Endothelial cell of umbilical vein (primary cell): ENCODE results near the gene NLRP11. TPM values are rescaled to one million over a fixed set of nuclear protein-coding genes. Genes with fewer than 3 reads are reported as not detected.

Experiments used
- BruUV-seq: library from RNA; stranded (reverse); fragments of 400-500 nt; replicated peaks from 2 replicates; lab custom pipeline; 2021; lab: Mats Ljungman, UMichigan
- CTCF ChIA-PET: fragments of 300-600, 350-600 bp; sonication (Branson Sonifier 250); formaldehyde crosslinking; loops from one replicate; lab custom pipeline; 2021; ENCODE audit warnings: antibody characterized with exemption, inconsistent platforms; lab: Charles Lee
- POLR2A ChIA-PET: fragments of 300-600, 350-600 bp; sonication (Branson Sonifier 250); formaldehyde crosslinking; loops from one replicate; lab custom pipeline; 2021; ENCODE audit warnings: antibody characterized with exemption, inconsistent platforms; lab: Charles Lee
- DNase-seq: peaks from one replicate; pipeline ENCODE4 v3.0.0-alpha.2; 2011; ENCODE audit warnings: low read depth, low spot score
- FAIRE-seq: peaks from 2 replicates; lab custom pipeline; 2011; peaks lifted over from hg19 to GRCh38; lab: Jason Lieb, UNC
- H2AFZ ChIP-seq: 2 replicates; pipeline ENCODE4 v1.6.0; 2012; ENCODE audit warnings: low read depth, low read length, control low read depth, inconsistent platforms
- H3K27ac ChIP-seq: 2 replicates; pipeline ENCODE4 v1.5.1; 2011; ENCODE audit warnings: low read depth, mild to moderate bottlenecking, control low read depth, low read length, moderate library complexity; ENCODE audit not compliant: insufficient read depth
- H3K27me3 ChIP-seq, 2 experiments: 2 replicates each; pipeline versions ENCODE4 v1.6.0 to v1.6.1; 2011; ENCODE audit warnings: low read length in 2 of 2, mixed read lengths in 1 of 2; ENCODE audit not compliant: control insufficient read depth in 2 of 2, insufficient read depth in 2 of 2
- H3K36me3 ChIP-seq, 2 experiments: 2 replicates in 1 of 2; 3 replicates in 1 of 2; pipeline ENCODE4 v1.5.1; 2011; ENCODE audit warnings: low read length in 2 of 2, mild to moderate bottlenecking in 1 of 2, moderate library complexity in 1 of 2; ENCODE audit not compliant: control insufficient read depth in 2 of 2, insufficient read depth in 2 of 2; ENCODE audit errors: extremely low read depth in 1 of 2
- H3K4me1 ChIP-seq: 3 replicates; pipeline ENCODE4 v1.5.1; 2011; ENCODE audit warnings: mild to moderate bottlenecking, low read length; ENCODE audit not compliant: control insufficient read depth, insufficient read depth; ENCODE audit errors: extremely low read depth
- H3K4me2 ChIP-seq: 2 replicates; pipeline ENCODE4 v1.6.1; 2011; ENCODE audit warnings: low read length, control low read depth, mixed read lengths; ENCODE audit not compliant: insufficient read depth
- H3K4me3 ChIP-seq, 3 experiments: fragments of 200-600 bp in 1 of 3; sonication (generic), shearing (Covaris generic) in 1 of 3; replicated peaks in 1 of 3; 2 replicates each; pipeline ENCODE4 v1.5.1; 2011 to 2016; ENCODE audit warnings: control low read depth in 3 of 3, low read length in 3 of 3, mild to moderate bottlenecking in 2 of 3, inconsistent platforms in 1 of 3, low read depth in 1 of 3, moderate library complexity in 1 of 3; ENCODE audit not compliant: insufficient read depth in 1 of 3
- H3K79me2 ChIP-seq: 2 replicates; pipeline ENCODE4 v1.6.0; 2012; ENCODE audit warnings: low read length, inconsistent platforms; ENCODE audit not compliant: control insufficient read depth, insufficient read depth
- H3K9ac ChIP-seq: replicated peaks from 2 replicates; pipeline ENCODE3; 2011; ENCODE audit warnings: low read length, control low read depth; ENCODE audit not compliant: insufficient read depth; ENCODE audit errors: extremely low read depth
- H3K9me1 ChIP-seq: replicated peaks from 3 replicates; pipeline ENCODE4 v1.6.0; 2011; ENCODE audit warnings: mild to moderate bottlenecking, low read length; ENCODE audit not compliant: control insufficient read depth, insufficient read depth; ENCODE audit errors: extremely low read depth
- H3K9me3 ChIP-seq: replicated peaks from 2 replicates; pipeline ENCODE4 v1.5.1; 2012; ENCODE audit warnings: low read length, inconsistent platforms; ENCODE audit not compliant: control insufficient read depth, insufficient read depth
- H4K20me1 ChIP-seq: replicated peaks from 2 replicates; pipeline ENCODE3; 2011; ENCODE audit warnings: mild to moderate bottlenecking, low read length; ENCODE audit not compliant: control insufficient read depth, insufficient read depth; ENCODE audit errors: extremely low read depth
- EZH2 ChIP-seq: IDR thresholded peaks from 2 replicates; pipeline ENCODE4 v1.6.1; 2012; ENCODE audit warnings: borderline replicate concordance, low read depth, mild to moderate bottlenecking, moderate library complexity, low read length, inconsistent platforms; ENCODE audit not compliant: severe bottlenecking
- FOS ChIP-seq: IDR thresholded peaks from 2 replicates; pipeline ENCODE4 v1.6.1; 2011; ENCODE audit warnings: mild to moderate bottlenecking, low read length, moderate library complexity, borderline replicate concordance; ENCODE audit not compliant: insufficient read depth
- GATA2 ChIP-seq: IDR thresholded peaks from 2 replicates; pipeline ENCODE4 v1.7.0; 2011; ENCODE audit warnings: low read depth, mild to moderate bottlenecking, moderate library complexity, mixed read lengths, low read length; ENCODE audit not compliant: insufficient read length, insufficient read depth
- JUN ChIP-seq: IDR thresholded peaks from 2 replicates; pipeline ENCODE4 v1.6.1; 2011; ENCODE audit warnings: borderline replicate concordance, low read depth; ENCODE audit not compliant: insufficient read length, insufficient read depth
- MYC ChIP-seq: IDR thresholded peaks from one replicate; pipeline ENCODE4 v1.6.1; 2011; ENCODE audit warnings: mild to moderate bottlenecking, low read depth, low read length
- POLR2A ChIP-seq: IDR thresholded peaks from 2 replicates; pipeline ENCODE4 v1.6.1; 2012; ENCODE audit warnings: low read depth, mild to moderate bottlenecking, control low read depth, low read length
- POLR2AphosphoS5 ChIP-seq: IDR thresholded peaks from 2 replicates; pipeline ENCODE4 v1.6.1; 2012; ENCODE audit warnings: low read depth, mild to moderate bottlenecking, control low read depth, low read length, moderate library complexity; ENCODE audit not compliant: insufficient read depth
- dilution Hi-C: fragments of 300-500 bp; cut with MboI; formaldehyde crosslinking; loops from one replicate; pipeline ENCODE4 v1.15.0; 2019; ENCODE audit warnings: low sequenced_read_pairs; ENCODE audit not compliant: extremely low pct_ligation_motif_present
- intact Hi-C: fragments of 100-400 bp; cut with micrococcal nuclease; formaldehyde crosslinking; loops from one replicate; pipeline ENCODE4 v1.10.0; 2022
- polyA plus RNA-seq, 4 experiments: library from polyadenylated mRNA; depleted of rRNA in 3 of 4; stranded (reverse) in 3 of 4; unstranded in 1 of 4; fragments of >200 nt; gene quantifications; 2 replicates each; pipeline versions ENCODE4 v1.2.1 to v1.2.3, GENCODE V29; 2011 to 2012; ENCODE audit warnings: missing spikeins in 1 of 4
- total RNA-seq: library from RNA; stranded (reverse); gene quantifications from 2 replicates; pipeline ENCODE4 v1.2.3, GENCODE V29; 2021
- TF ChIP-seq, protein P1 (sequence below), 2 donors: IDR thresholded peaks; 1 replicate in 1 of 2; 2 replicates in 1 of 2; pipeline ENCODE4 v1.5.1; 2011; ENCODE audit warnings: low read length in 2 of 2, mild to moderate bottlenecking in 2 of 2, moderate library complexity in 2 of 2, control low read depth in 1 of 2, inconsistent platforms in 1 of 2, low read depth in 1 of 2; ENCODE audit not compliant: insufficient read depth in 1 of 2; ENCODE audit errors: extremely low read depth in 1 of 2
- TF ChIP-seq, protein P2 (sequence below): IDR thresholded peaks from 2 replicates; pipeline ENCODE4 v1.6.1; 2011; ENCODE audit not compliant: insufficient read depth, insufficient read length

NLRP11 gene
- total and polyA plus RNA-seq, 2 donors (not counting 3 experiments of a cell fraction or from before 2014, with no cell fraction given): not detected

DNA sequence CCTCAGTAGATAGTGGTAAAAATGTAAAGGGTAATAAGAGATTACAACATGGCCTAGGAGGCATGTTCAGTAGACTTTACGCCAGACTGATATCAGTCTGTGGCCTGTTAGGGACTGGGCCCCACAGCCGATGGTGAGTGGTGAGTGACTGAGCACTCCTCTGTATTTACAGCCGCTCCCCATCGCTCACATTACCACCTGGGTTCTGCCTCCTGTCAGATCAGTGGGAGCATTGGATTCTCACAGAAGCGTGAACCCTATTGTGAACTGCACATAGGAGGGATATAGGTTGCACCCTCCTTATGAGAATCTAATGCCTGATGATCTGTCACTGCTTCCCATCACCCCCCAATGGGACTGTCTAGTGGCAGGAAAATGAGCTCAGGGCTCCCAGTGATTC is 17.9 kb downstream of the NLRP11 start:
- no peaks in the 10 kb centered on the region for H4K20me1 ChIP-seq
- POLR2A ChIA-PET: interaction anchor here (0.5 kb wide), 1 partner anchor 350 kb away, joined by 4 read pairs; no protein-coding TSS in a partner anchor
- no peaks in the 10 kb centered on the region for H3K79me2 ChIP-seq
- H3K27me3 ChIP-seq: no peaks in the 10 kb centered on the region
- no peak for TF ChIP-seq FOS
- no peak for TF ChIP-seq MYC
- TF ChIP-seq POLR2AphosphoS5: no peak
- no peak for TF ChIP-seq JUN
- no peak for TF ChIP-seq GATA2
- no peak for TF ChIP-seq EZH2
- TF ChIP-seq, protein P1, sequence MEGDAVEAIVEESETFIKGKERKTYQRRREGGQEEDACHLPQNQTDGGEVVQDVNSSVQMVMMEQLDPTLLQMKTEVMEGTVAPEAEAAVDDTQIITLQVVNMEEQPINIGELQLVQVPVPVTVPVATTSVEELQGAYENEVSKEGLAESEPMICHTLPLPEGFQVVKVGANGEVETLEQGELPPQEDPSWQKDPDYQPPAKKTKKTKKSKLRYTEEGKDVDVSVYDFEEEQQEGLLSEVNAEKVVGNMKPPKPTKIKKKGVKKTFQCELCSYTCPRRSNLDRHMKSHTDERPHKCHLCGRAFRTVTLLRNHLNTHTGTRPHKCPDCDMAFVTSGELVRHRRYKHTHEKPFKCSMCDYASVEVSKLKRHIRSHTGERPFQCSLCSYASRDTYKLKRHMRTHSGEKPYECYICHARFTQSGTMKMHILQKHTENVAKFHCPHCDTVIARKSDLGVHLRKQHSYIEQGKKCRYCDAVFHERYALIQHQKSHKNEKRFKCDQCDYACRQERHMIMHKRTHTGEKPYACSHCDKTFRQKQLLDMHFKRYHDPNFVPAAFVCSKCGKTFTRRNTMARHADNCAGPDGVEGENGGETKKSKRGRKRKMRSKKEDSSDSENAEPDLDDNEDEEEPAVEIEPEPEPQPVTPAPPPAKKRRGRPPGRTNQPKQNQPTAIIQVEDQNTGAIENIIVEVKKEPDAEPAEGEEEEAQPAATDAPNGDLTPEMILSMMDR (IDR thresholded peaks at IDR 0.05; ENCODE audit: extremely low read depth in 1 of 2, insufficient read depth in 1 of 2, low read depth in 1 of 2, low read length in 2 of 2): no peak
- no peak for TF ChIP-seq POLR2A
- TF ChIP-seq, protein P2, sequence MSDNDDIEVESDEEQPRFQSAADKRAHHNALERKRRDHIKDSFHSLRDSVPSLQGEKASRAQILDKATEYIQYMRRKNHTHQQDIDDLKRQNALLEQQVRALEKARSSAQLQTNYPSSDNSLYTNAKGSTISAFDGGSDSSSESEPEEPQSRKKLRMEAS: no peak
- H3K9ac ChIP-seq: no peak overlapping the region
- FAIRE-seq (no peak), DNase-seq (no peak)
- no peak overlapping the region for H3K4me3 ChIP-seq
- no peaks in the 10 kb centered on the region for H3K36me3 ChIP-seq
- no peaks in the 10 kb centered on the region for H3K9me1 ChIP-seq
- no peak overlapping the region for H2AFZ ChIP-seq
- intact Hi-C loops (no loop called here), dilution Hi-C loops (no loop called here)
- no TSS peak for BruUV-seq
- no peak overlapping the region for H3K4me2 ChIP-seq
- no peaks in the 10 kb centered on the region for H3K4me1 ChIP-seq
- no peaks in the 10 kb centered on the region for H3K9me3 ChIP-seq
- CTCF ChIA-PET: no interaction called here
- no peak overlapping the region for H3K27ac ChIP-seq
